ENCODE data around the gene ENPEP. TPM values are rescaled to one million over a fixed set of nuclear protein-coding genes. Genes with fewer than 3 reads are reported as not detected.

The ENPEP gene
- total and polyA plus RNA-seq, 9 of the 15 experiments (the other 6 are each of a cell fraction or from before 2014, with no cell fraction given): 0.01 TPM; not detected in 7

DNA sequence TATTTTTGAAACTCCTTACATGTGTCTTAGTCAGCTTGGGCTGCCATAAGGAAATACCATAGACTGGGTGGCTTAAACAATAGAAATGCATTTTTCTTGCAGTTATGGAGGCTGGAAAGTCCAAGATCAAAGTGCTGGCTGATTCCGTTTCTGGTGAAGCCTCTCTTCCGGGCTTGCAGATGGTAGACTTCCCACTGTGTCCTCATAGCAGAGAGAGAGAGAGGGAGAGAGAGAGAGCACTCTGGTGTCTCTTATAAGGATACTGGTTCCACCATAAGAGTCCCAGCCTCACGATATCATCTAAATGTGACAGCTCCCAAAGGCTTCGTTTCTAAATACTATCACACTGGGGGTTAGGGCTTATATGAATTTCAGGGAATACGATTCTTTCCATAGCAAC, 39.7 kb downstream of the ENPEP start:
- no peaks in the 10 kb centered on the region for H3K9me3 ChIP-seq (replicated peaks; ENCODE audit: control insufficient read depth, insufficient read depth, low read depth, low read length)
- BruUV-seq (replicated peaks): no TSS peak
- intact Hi-C loops (cut with micrococcal nuclease) (loop anchor here (1.0 to 10.0 kb wide), 4 partner anchors 301 to 1515 kb away; no protein-coding TSS in a partner anchor), in situ Hi-C loops (cut with MboI) (loop anchor here (5.0 to 25.0 kb wide), 2 partner anchors 518 to 1103 kb away; no protein-coding TSS in a partner anchor)
- no peaks in the 10 kb centered on the region for H3K4me1 ChIP-seq (replicated peaks in 1 of 2; ENCODE audit: control insufficient read depth in 2 of 2, insufficient read depth in 2 of 2, low read length in 2 of 2)
- peak; percentile 63 for ATAC-seq
- no peak overlapping the region for H3K27ac ChIP-seq (ENCODE audit: extremely low read depth, low read depth, low read length)
- no peak for FAIRE-seq
- 0% methylated on average over 5 of the region's 5 CpGs for WGBS (ENCODE audit: insufficient coverage, low coverage, missing lambda C conversion rate)
- peak overlapping the region; percentile 72; the same call in 1 of the 2 replicates for H2AFZ ChIP-seq (ENCODE audit: low read depth, low read length)
- POLR2A ChIA-PET: no interaction called here
- no peaks in the 10 kb centered on the region for H3K79me2 ChIP-seq (ENCODE audit: control insufficient read depth, insufficient read depth, low read length)
- H3K4me3 ChIP-seq: no peak overlapping the region
- H4K20me1 ChIP-seq (replicated peaks; ENCODE audit: control insufficient read depth, insufficient read depth, low read length): no peaks in the 10 kb centered on the region
- H3K4me2 ChIP-seq (ENCODE audit: insufficient read depth, low read length): peak overlapping the region; percentile 66; the same call in 1 of the 2 replicates
- CTCF ChIA-PET (ENCODE audit: low intra/inter-chr PET ratio): interaction anchor here (0.7 to 10.9 kb wide), 4 partner anchors 172 to 1093 kb away, joined by 4 to 252 read pairs (median 8); no protein-coding TSS in a partner anchor
- H3K36me3 ChIP-seq (ENCODE audit: control insufficient read depth, insufficient read depth, low read length): no peaks in the 10 kb centered on the region
- no peaks in the 10 kb centered on the region for H3K27me3 ChIP-seq (ENCODE audit: control insufficient read depth in 2 of 2, insufficient read depth in 2 of 2, low read length in 2 of 2)
- H3K9me1 ChIP-seq (ENCODE audit: control insufficient read depth, insufficient read depth, low read length): no peaks in the 10 kb centered on the region
- peak in 1 of 4 experiments; percentile 2 for DNase-seq (ENCODE audit: extremely low read depth in 1 of 4, low spot score in 3 of 4)
- no peak overlapping the region for H3K9ac ChIP-seq (ENCODE audit: insufficient read depth in 1 of 2, low read depth in 2 of 2, low read length in 2 of 2)
- no peak for TF ChIP-seq POLR2G (IDR thresholded peaks at IDR 0.05; ENCODE audit: low read depth, low read length)
- no peak for TF ChIP-seq ZNF140 (CRISPR knock-in tag; IDR thresholded peaks at IDR 0.05)
- TF ChIP-seq EWSR1 (IDR thresholded peaks at IDR 0.05; ENCODE audit: borderline replicate concordance, low read depth, partially characterized antibody): no peak
- no peak for TF ChIP-seq HMGN3 (IDR thresholded peaks at IDR 0.05; ENCODE audit: borderline replicate concordance, extremely low read depth, insufficient read length, low read depth, low read length)
- no peak for TF ChIP-seq ZNF644 (tag; IDR thresholded peaks at IDR 0.05; ENCODE audit: low read depth)
- TF ChIP-seq, protein P1, sequence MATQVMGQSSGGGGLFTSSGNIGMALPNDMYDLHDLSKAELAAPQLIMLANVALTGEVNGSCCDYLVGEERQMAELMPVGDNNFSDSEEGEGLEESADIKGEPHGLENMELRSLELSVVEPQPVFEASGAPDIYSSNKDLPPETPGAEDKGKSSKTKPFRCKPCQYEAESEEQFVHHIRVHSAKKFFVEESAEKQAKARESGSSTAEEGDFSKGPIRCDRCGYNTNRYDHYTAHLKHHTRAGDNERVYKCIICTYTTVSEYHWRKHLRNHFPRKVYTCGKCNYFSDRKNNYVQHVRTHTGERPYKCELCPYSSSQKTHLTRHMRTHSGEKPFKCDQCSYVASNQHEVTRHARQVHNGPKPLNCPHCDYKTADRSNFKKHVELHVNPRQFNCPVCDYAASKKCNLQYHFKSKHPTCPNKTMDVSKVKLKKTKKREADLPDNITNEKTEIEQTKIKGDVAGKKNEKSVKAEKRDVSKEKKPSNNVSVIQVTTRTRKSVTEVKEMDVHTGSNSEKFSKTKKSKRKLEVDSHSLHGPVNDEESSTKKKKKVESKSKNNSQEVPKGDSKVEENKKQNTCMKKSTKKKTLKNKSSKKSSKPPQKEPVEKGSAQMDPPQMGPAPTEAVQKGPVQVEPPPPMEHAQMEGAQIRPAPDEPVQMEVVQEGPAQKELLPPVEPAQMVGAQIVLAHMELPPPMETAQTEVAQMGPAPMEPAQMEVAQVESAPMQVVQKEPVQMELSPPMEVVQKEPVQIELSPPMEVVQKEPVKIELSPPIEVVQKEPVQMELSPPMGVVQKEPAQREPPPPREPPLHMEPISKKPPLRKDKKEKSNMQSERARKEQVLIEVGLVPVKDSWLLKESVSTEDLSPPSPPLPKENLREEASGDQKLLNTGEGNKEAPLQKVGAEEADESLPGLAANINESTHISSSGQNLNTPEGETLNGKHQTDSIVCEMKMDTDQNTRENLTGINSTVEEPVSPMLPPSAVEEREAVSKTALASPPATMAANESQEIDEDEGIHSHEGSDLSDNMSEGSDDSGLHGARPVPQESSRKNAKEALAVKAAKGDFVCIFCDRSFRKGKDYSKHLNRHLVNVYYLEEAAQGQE (IDR thresholded peaks at IDR 0.05; ENCODE audit: borderline replicate concordance): no peak
- TF ChIP-seq, protein P1 (CRISPR knock-in tag; IDR thresholded peaks at IDR 0.05; ENCODE audit: low read depth): no peak
- TF ChIP-seq SAFB2 (IDR thresholded peaks at IDR 0.05; ENCODE audit: borderline replicate concordance, low read depth, low read length, severe bottlenecking): no peak
- no peak for TF ChIP-seq SMARCA4 (IDR thresholded peaks at IDR 0.05)
- no peak for TF ChIP-seq ZNF561 (CRISPR knock-in tag; conservative IDR thresholded peaks at IDR 0.05)
- TF ChIP-seq PHF20 (IDR thresholded peaks at IDR 0.05; ENCODE audit: partially characterized antibody): no peak
- no peak for TF ChIP-seq ZNF79 (CRISPR knock-in tag; IDR thresholded peaks at IDR 0.05; ENCODE audit: low read depth)
- no peak for TF ChIP-seq BCOR (IDR thresholded peaks at IDR 0.05)

All from K562 (cell line).